ENCODE measurements around the gene NIFK. TPM values are rescaled to one million over a fixed set of nuclear protein-coding genes. Genes with fewer than 3 reads are reported as not detected.
"Not testable (repeated sequence)": the region's sequence is repeated elsewhere in the genome, so short reads cannot be mapped to it uniquely, and the experiment has no call there.

The NIFK gene
- total RNA-seq, 4 donors from 2014 or later = 33.0 to 97.2 (median 50.1) TPM

- DNase-seq (ENCODE audit: low spot score in 2 of 2) = no peak
- no peaks in the 10 kb centered on the region for H3K27me3 ChIP-seq
- no peaks in the 10 kb centered on the region for H3K9me3 ChIP-seq
- TF ChIP-seq EP300 (IDR thresholded peaks at IDR 0.05) (no peak), CTCF (IDR thresholded peaks at IDR 0.05) (no peak), POLR2A (IDR thresholded peaks at IDR 0.05) (no peak)
- H3K27ac ChIP-seq = no peak overlapping the region
- no peak overlapping the region for H3K4me3 ChIP-seq
- H3K36me3 ChIP-seq = no peaks in the 10 kb centered on the region
- H3K4me1 ChIP-seq = no peaks in the 10 kb centered on the region
- 73 to 74% methylated on average over 6 of the region's 6 CpGs for WGBS, 2 donors
These were observed 9.4 kb upstream of the NIFK start for GRCh38 chr2:121746071-121746578.

DNA sequence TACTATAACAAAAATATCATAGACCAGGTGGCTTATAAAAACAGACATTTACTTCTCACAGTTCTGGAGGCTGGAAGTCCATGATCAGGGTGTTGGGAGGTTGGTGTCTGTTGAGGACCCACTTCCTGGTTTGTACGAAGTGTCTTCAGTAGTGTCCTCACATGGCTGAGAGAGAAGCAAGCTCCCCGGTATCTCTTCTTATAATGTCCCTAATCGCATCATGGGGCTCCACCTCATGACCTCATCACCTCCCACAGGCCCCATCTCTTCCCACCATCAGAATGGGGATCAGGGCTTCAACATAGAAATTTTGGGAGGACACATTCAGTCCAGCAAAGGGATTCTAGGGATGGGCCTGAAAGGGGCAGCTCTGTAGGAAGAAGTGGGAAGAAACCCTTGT is 4.8 kb upstream of the NIFK start:
- H3K4me1 ChIP-seq = peaks cover 0 to 5% (median 0%) of the 10 kb centered on the region in 4 donors
- DNase-seq (ENCODE audit: low spot score in 2 of 2) = no peak
- H3K27me3 ChIP-seq = no peaks in the 10 kb centered on the region
- H3K4me3 ChIP-seq = no peak overlapping the region
- no peak overlapping the region for H3K27ac ChIP-seq
- no peaks in the 10 kb centered on the region for H3K9me3 ChIP-seq
- TF ChIP-seq CTCF (IDR thresholded peaks at IDR 0.05) (no peak), EP300 (IDR thresholded peaks at IDR 0.05) (no peak), POLR2A (IDR thresholded peaks at IDR 0.05) (no peak)
- no peaks in the 10 kb centered on the region for H3K36me3 ChIP-seq
- WGBS, 2 donors = 75 to 82% methylated on average over 3 of the region's 3 CpGs

DNA sequence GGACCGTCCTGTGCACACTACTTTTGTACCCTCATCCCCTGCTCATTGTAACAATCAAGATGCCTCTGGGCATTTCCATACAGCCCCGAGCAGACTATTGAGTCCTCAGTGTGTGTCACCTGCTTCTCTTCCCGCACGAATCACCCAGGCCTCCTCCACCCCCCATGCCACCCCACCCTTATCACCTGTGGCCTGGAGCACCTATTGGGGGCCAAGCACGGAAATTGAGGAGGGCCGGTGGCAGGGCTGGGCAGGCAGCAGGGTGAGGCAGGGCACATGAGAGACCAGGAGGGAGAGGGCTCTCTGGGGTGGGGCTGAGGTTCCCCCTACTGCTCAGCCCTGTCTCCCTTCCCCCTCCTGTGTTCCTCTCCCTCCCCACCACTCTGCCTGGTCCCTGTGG is 4.3 kb upstream of the NIFK start:
- no peaks in the 10 kb centered on the region for H3K9me3 ChIP-seq
- DNase-seq (ENCODE audit: low spot score in 2 of 2) = no peak
- 79 to 81% methylated on average over 6 of the region's 6 CpGs for WGBS, 2 donors
- no peak overlapping the region for H3K4me3 ChIP-seq
- peaks cover 0 to 5% (median under 1%) of the 10 kb centered on the region in 4 donors for H3K4me1 ChIP-seq
- no peak for TF ChIP-seq CTCF (IDR thresholded peaks at IDR 0.05)
- no peak for TF ChIP-seq POLR2A (IDR thresholded peaks at IDR 0.05)
- no peak for TF ChIP-seq EP300 (IDR thresholded peaks at IDR 0.05)
- no peaks in the 10 kb centered on the region for H3K36me3 ChIP-seq
- H3K27me3 ChIP-seq = no peaks in the 10 kb centered on the region
- no peak overlapping the region for H3K27ac ChIP-seq

DNA sequence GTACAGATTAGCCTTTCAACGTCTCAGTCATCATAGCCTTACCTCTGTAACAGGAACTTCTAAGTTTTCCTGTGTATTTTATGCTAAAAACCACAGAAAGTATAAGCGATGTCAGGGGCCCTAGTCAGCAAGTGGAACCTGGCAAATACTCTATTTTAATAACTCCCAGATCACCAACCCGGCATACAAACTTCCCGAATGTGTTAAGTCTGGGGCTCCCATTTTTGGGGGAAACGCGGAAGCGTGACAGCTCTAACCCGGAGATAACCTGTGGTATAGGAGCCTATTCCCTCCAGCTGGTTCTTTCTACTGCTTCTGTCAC is 574 bp downstream of the NIFK start:
- Histone ChIP-seq H3K4me3 (peak overlapping the region; percentile 79 to 98 (median 84)), H3K36me3 (peaks cover 2 to 38% (median 3%) of the 10 kb centered on the region in 3 donors), H3K27me3 (no peaks in the 10 kb centered on the region), H3K27ac (peak overlapping the region; percentile 50 to 91 (median 80)), H3K9me3 (no peaks in the 10 kb centered on the region), H3K4me1 (peaks cover 0 to 23% (median 8%) of the 10 kb centered on the region in 4 donors)
- 0% methylated on average over 8 of the region's 8 CpGs for WGBS, 2 donors
- no peak for TF ChIP-seq CTCF (IDR thresholded peaks at IDR 0.05)
- DNase-seq (ENCODE audit: low spot score in 2 of 2) = no peak

- Histone ChIP-seq H3K36me3 (peaks cover 2 to 43% (median 8%) of the 10 kb centered on the region in 3 donors), H3K4me1 (peaks cover 0 to 23% (median 8%) of the 10 kb centered on the region in 4 donors), H3K27me3 (no peaks in the 10 kb centered on the region), H3K9me3 (no peaks in the 10 kb centered on the region), H3K4me3 (peak overlapping the region; percentile 79 to 98 (median 84)), H3K27ac (peak overlapping the region in 3 of 4 donors; percentile 50 to 91 (median 83))
- DNase-seq (ENCODE audit: low spot score in 2 of 2) = no peak
- WGBS, 2 donors = 25 to 31% methylated on average over 10 of the region's 10 CpGs
- TF ChIP-seq POLR2A (IDR thresholded peaks at IDR 0.05) (no peak), CTCF (IDR thresholded peaks at IDR 0.05) (no peak), EP300 (IDR thresholded peaks at IDR 0.05) (no peak)
These were observed 1.1 kb downstream of the NIFK start for GRCh38 chr2:121735518-121736074.

- not testable (repeated sequence) for H3K27ac ChIP-seq; H3K9me3 ChIP-seq; H3K4me3 ChIP-seq; H3K27me3 ChIP-seq; DNase-seq (ENCODE audit: low spot score in 2 of 2)
- Histone ChIP-seq H3K4me1 (peaks cover 0 to 23% (median 8%) of the 10 kb centered on the region in 4 donors), H3K36me3 (peaks cover 2 to 54% (median 16%) of the 10 kb centered on the region in 3 donors)
- WGBS, 2 donors = 91 to 92% methylated on average over 11 of the region's 11 CpGs
These were observed 2.1 kb downstream of the NIFK start for GRCh38 chr2:121734544-121734943.
